ENCODE data around the gene HIC2.
"Not testable (repeated sequence)": the region's sequence is repeated elsewhere in the genome, so short reads cannot be mapped to it uniquely, and the experiment has no call there.

- not testable (repeated sequence) for TF ChIP-seq CTCF (IDR thresholded peaks at IDR 0.05); POLR2A (IDR thresholded peaks at IDR 0.05; ENCODE audit: low read depth); POLR2AphosphoS5 (IDR thresholded peaks at IDR 0.05); EP300 (IDR thresholded peaks at IDR 0.05)
Observed at GRCh38 chr22:21442123-21442522, 25.0 kb downstream of the HIC2 start.

All from esophagus muscularis mucosa (tissue), 4 donors.